K562 (cell line): ENCODE data around the gene STK16. TPM values are rescaled to one million over a fixed set of nuclear protein-coding genes. Genes with fewer than 3 reads are reported as not detected.
A peak's percentile ranks its signal among the peaks of the same experiment; 100 is the strongest.

Source experiments
- ATAC-seq: fragments of 200-7000 bp; cut with Tn5 transposase; 3 replicates; pipeline ENCODE4 v1.9.1; 2020; ENCODE audit warnings: moderate library complexity
- BruUV-seq: library from RNA; stranded (reverse); fragments of 400-500 nt; replicated peaks from 2 replicates; lab custom pipeline; 2021; lab: Mats Ljungman, UMichigan
- CTCF ChIA-PET: fragments of 300-600 bp; formaldehyde crosslinking; extraction: SDS; loops from one replicate; lab custom pipeline; 2021; ENCODE audit warnings: low intra/inter-chr PET ratio; lab: Yijun Ruan, JAX
- POLR2A ChIA-PET: fragments of 300-600, 350-650 bp; sonication (Branson Sonifier 250); formaldehyde crosslinking; extraction: SDS; loops from one replicate; lab custom pipeline; 2021; ENCODE audit warnings: antibody characterized with exemption, inconsistent platforms; lab: Yijun Ruan, JAX
- DNase-seq, 4 experiments: peaks; one replicate each; pipeline versions ENCODE4 v3.0.0 to v3.0.0-alpha.2; 2011 to 2018; ENCODE audit warnings: low spot score in 3 of 4, mixed read lengths in 3 of 4; ENCODE audit errors: extremely low read depth in 1 of 4
- FAIRE-seq: peaks from 2 replicates; lab custom pipeline; 2011; peaks lifted over from hg19 to GRCh38; lab: Jason Lieb, UNC
- H2AFZ ChIP-seq: 2 replicates; pipeline ENCODE4 v1.6.0; 2011; ENCODE audit warnings: low read depth, low read length, control low read depth, inconsistent platforms
- H3K27ac ChIP-seq: fragments of 200-600 bp; 3 replicates; pipeline ENCODE4 v1.8.0; 2011; ENCODE audit warnings: low read depth, mild to moderate bottlenecking, control low read depth, inconsistent platforms, low read length, moderate library complexity, mixed read lengths; ENCODE audit errors: extremely low read depth
- H3K27me3 ChIP-seq, 2 experiments: fragments of 300-600 bp in 1 of 2; 2 replicates in 1 of 2; 3 replicates in 1 of 2; pipeline versions ENCODE4 v1.6.0 to v1.8.0; 2011; ENCODE audit warnings: inconsistent platforms in 2 of 2, low read length in 2 of 2, mild to moderate bottlenecking in 1 of 2, mixed read lengths in 1 of 2, moderate library complexity in 1 of 2; ENCODE audit not compliant: control insufficient read depth in 2 of 2, insufficient read depth in 2 of 2
- H3K36me3 ChIP-seq: fragments of 300-600 bp; 3 replicates; pipeline ENCODE4 v1.8.0; 2011; ENCODE audit warnings: mild to moderate bottlenecking, low read length, inconsistent platforms; ENCODE audit not compliant: control insufficient read depth, insufficient read depth
- H3K4me1 ChIP-seq, 2 experiments: fragments of 200-600 bp in 1 of 2; replicated peaks in 1 of 2; 2 replicates in 1 of 2; 3 replicates in 1 of 2; pipeline versions ENCODE4 v1.5.1 to v1.8.0; 2011; ENCODE audit warnings: inconsistent platforms in 2 of 2, low read length in 2 of 2, mild to moderate bottlenecking in 1 of 2, mixed read lengths in 1 of 2, moderate library complexity in 1 of 2; ENCODE audit not compliant: control insufficient read depth in 2 of 2, insufficient read depth in 2 of 2
- H3K4me2 ChIP-seq: 2 replicates; pipeline ENCODE4 v1.6.1; 2011; ENCODE audit warnings: low read length, control low read depth, inconsistent platforms, mixed read lengths; ENCODE audit not compliant: insufficient read depth
- H3K4me3 ChIP-seq: fragments of 200-600 bp; sonication (generic), shearing (Covaris generic); 2 replicates; pipeline ENCODE4 v1.5.1; 2016; ENCODE audit warnings: control low read depth, inconsistent platforms
- H3K79me2 ChIP-seq: fragments of 200-600 bp; 3 replicates; pipeline ENCODE4 v1.8.0; 2011; ENCODE audit warnings: low read length, inconsistent platforms; ENCODE audit not compliant: control insufficient read depth, insufficient read depth
- H3K9ac ChIP-seq, 2 experiments: 2 replicates each; pipeline versions ENCODE4 v1.6.0 to v1.6.1; 2011; ENCODE audit warnings: low read depth in 2 of 2, low read length in 2 of 2, control low read depth in 1 of 2, inconsistent platforms in 1 of 2, mild to moderate bottlenecking in 1 of 2, mixed read lengths in 1 of 2; ENCODE audit not compliant: insufficient read depth in 1 of 2
- H3K9me1 ChIP-seq: one replicate; pipeline ENCODE4 v1.6.0; 2011; ENCODE audit warnings: inconsistent platforms, mild to moderate bottlenecking, low read length, moderate library complexity; ENCODE audit not compliant: control insufficient read depth, insufficient read depth
- H3K9me3 ChIP-seq: replicated peaks from 2 replicates; pipeline ENCODE4 v1.5.1; 2011; ENCODE audit warnings: low read depth, low read length, inconsistent platforms; ENCODE audit not compliant: control insufficient read depth, insufficient read depth
- H4K20me1 ChIP-seq: replicated peaks from 2 replicates; pipeline ENCODE4 v1.6.1; 2011; ENCODE audit warnings: low read length, inconsistent platforms, mixed read lengths; ENCODE audit not compliant: control insufficient read depth, insufficient read depth
- GATA2 ChIP-seq: sonication (generic); formaldehyde crosslinking; IDR thresholded peaks from 2 replicates; pipeline ENCODE4 v1.4.0; 2020; ENCODE audit warnings: mild to moderate bottlenecking, missing genetic modification reagents
- MEIS2 ChIP-seq: fragments of 450-650 bp; IDR thresholded peaks from 2 replicates; pipeline ENCODE4 v1.6.1; 2014; ENCODE audit warnings: mild to moderate bottlenecking; ENCODE audit not compliant: partially characterized antibody
- PKNOX1 ChIP-seq: fragments of 450-650 bp; IDR thresholded peaks from 2 replicates; pipeline ENCODE4 v1.6.1; 2016
- ZBTB7A ChIP-seq: IDR thresholded peaks from 2 replicates; pipeline ENCODE4 v1.6.1; 2011; ENCODE audit warnings: low read depth, mild to moderate bottlenecking, low read length, moderate library complexity, borderline replicate concordance; ENCODE audit not compliant: control insufficient read depth
- ZNF239 ChIP-seq: fragments of 250-450 bp; sonication (Bioruptor Pico); IDR thresholded peaks from 2 replicates; pipeline ENCODE4 v1.4.0; 2020; ENCODE audit warnings: mild to moderate bottlenecking
- WGBS: fragments of 100-300 bp; shearing (Covaris generic); methylation state at CpG from one replicate; pipeline ENCODE4 v1.1.6; 2016; ENCODE audit warnings: low coverage, mixed read lengths; ENCODE audit not compliant: insufficient coverage; ENCODE audit errors: missing lambda C conversion rate; 5-methylcytosine and 5-hydroxymethylcytosine counted together
- in situ Hi-C: fragments of 300-500 bp; cut with MboI; formaldehyde crosslinking; loops from 4 replicates; pipeline ENCODE4 v1.15.0; 2018; ENCODE audit warnings: inconsistent platforms, mixed read lengths
- intact Hi-C: fragments of 100-400 bp; cut with micrococcal nuclease; formaldehyde crosslinking; loops from 2 replicates; pipeline ENCODE4 v1.14.2; 2022
- polyA plus RNA-seq, 8 experiments: library from polyadenylated mRNA; depleted of rRNA in 4 of 8; stranded (reverse) in 5 of 8; unstranded in 3 of 8; fragments of >200 nt; fragmentation: Nextera tagmentation in 2 of 8; fragmentation: Illumina TruSeq in 1 of 8; extraction: Ambion mirVana in 2 of 8; extraction: Trizol in 1 of 8; gene quantifications; 2 replicates each; pipeline versions ENCODE4 v1.2.1 to v1.2.3, GENCODE V29; 2011 to 2014; ENCODE audit warnings: inconsistent platforms in 1 of 8, missing spikeins in 1 of 8
- total RNA-seq, 7 experiments: library from RNA; depleted of rRNA in 6 of 7; stranded (reverse); fragments of >200 nt in 6 of 7; fragmentation: Illumina TruSeq in 2 of 7; extraction: Trizol in 2 of 7; gene quantifications; 2 replicates each; pipeline versions ENCODE4 v1.2.1 to v1.2.3, GENCODE V29; 2011 to 2021; ENCODE audit warnings: low replicate concordance in 1 of 7
- TF ChIP-seq, protein P1 (sequence below): fragments of 250-450 bp; sonication (Bioruptor Pico); IDR thresholded peaks from 2 replicates; pipeline ENCODE4 v1.8.0; 2022; ENCODE audit warnings: inconsistent platforms, mild to moderate bottlenecking, moderate library complexity, borderline replicate concordance

Gene STK16
- total and polyA plus RNA-seq, 9 of the 15 experiments (the other 6 are each of a cell fraction or from before 2014, with no cell fraction given): 5.4 to 36.2 (median 17.8) TPM

GRCh38 chr2:219281588-219281987 is 36.3 kb downstream of the STK16 start:
- Histone ChIP-seq H3K4me1 (peaks cover 52 to 75% of the 10 kb centered on the region in 2 experiments), H2AFZ (peak overlapping the region; percentile 67), H3K4me3 (no peak overlapping the region), H3K36me3 (no peaks in the 10 kb centered on the region)
- ATAC-seq: no peak
- WGBS: 44% methylated on average over 8 of the region's 8 CpGs
- peak; percentile 75 for TF ChIP-seq MEIS2
- TF ChIP-seq, protein P1, sequence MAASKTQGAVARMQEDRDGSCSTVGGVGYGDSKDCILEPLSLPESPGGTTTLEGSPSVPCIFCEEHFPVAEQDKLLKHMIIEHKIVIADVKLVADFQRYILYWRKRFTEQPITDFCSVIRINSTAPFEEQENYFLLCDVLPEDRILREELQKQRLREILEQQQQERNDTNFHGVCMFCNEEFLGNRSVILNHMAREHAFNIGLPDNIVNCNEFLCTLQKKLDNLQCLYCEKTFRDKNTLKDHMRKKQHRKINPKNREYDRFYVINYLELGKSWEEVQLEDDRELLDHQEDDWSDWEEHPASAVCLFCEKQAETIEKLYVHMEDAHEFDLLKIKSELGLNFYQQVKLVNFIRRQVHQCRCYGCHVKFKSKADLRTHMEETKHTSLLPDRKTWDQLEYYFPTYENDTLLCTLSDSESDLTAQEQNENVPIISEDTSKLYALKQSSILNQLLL (CRISPR knock-in tag): no peak
- no peak for TF ChIP-seq ZBTB7A
- peak; percentile 70 for TF ChIP-seq PKNOX1
- TF ChIP-seq ZNF239: no peak
- TF ChIP-seq GATA2: no peak
- TF ChIP-seq, all 486 proteins: peak for 2
- H3K79me2 ChIP-seq: no peaks in the 10 kb centered on the region
- no peaks in the 10 kb centered on the region for H3K9me3 ChIP-seq
- ChIA-PET POLR2A (interaction anchor here (0.6 to 1.3 kb wide), 3 partner anchors 36 to 42 kb away, joined by 3 to 7 read pairs (median 3); partner anchors contain the start of genes GLB1L and STK16), CTCF (no interaction called here)
- peak in 1 of 4 experiments; percentile 42 for DNase-seq
- no peaks in the 10 kb centered on the region for H4K20me1 ChIP-seq
- peaks cover 5% of the 10 kb centered on the region for H3K9me1 ChIP-seq
- H3K4me2 ChIP-seq: peak overlapping the region; percentile 9; the same call in 1 of the 2 replicates
- H3K27me3 ChIP-seq: no peaks in the 10 kb centered on the region
- H3K9ac ChIP-seq: peak overlapping the region; percentile 48 to 75; a peak in 3 of 4 replicates
- no TSS peak for BruUV-seq
- no peak for FAIRE-seq
- H3K27ac ChIP-seq: no peak overlapping the region; the same call in 2 of the 3 replicates
- intact Hi-C loops (no loop called here), in situ Hi-C loops (no loop called here)
